ENCODE measurements around the gene GLTP.
"Not testable (repeated sequence)": the region's sequence is repeated elsewhere in the genome, so short reads cannot be mapped to it uniquely, and the experiment has no call there.

The GLTP gene, protein sequence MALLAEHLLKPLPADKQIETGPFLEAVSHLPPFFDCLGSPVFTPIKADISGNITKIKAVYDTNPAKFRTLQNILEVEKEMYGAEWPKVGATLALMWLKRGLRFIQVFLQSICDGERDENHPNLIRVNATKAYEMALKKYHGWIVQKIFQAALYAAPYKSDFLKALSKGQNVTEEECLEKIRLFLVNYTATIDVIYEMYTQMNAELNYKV

DNA sequence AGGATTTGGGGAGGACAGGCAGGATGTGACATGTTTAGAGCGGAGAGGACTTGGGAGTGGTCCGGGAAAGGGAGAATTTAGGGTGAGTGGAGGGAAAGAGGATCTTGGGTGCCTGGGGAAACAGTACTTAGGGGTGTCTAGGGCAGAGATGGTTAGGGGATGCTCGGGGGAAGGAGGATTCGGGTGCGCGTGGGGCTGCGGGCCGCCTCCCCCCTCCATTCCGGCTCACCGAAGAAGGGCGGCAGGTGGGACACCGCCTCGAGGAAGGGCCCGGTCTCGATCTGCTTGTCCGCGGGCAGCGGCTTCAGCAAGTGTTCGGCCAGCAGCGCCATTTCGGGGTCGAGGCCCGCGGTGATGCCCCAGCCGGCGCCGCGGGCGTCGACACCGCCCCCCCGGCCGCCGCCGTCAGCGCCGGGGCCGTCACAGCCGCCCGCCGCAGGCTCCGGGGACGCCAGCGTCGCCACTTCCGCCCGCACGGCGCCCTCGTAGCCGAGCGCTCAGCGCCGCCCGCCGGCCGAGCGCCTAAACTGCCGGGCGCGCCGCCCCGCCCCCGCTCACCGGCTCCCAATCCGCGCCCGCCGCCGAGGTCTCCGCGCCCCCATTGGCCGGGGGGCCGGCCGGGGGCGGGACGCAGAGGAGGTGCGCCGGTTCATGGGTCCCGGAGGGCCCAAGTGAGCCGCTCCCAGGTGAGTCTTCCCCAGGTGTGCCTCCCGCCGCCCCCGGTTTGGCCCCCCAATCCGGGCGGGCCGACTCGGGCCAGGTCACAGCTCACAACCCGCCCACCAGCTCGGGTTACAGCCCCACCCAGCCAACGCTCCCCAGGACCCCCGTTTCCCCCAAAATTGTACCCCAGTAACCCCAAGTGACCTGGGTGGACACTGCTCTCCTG lies at the start of gene GLTP:
TSS of gene GLTP (minus strand) at position 499 of the 889 bp plus-strand sequence. CDS start at position 332, 167 bp downstream.
- DNase-seq = peak; percentile 82

DNA sequence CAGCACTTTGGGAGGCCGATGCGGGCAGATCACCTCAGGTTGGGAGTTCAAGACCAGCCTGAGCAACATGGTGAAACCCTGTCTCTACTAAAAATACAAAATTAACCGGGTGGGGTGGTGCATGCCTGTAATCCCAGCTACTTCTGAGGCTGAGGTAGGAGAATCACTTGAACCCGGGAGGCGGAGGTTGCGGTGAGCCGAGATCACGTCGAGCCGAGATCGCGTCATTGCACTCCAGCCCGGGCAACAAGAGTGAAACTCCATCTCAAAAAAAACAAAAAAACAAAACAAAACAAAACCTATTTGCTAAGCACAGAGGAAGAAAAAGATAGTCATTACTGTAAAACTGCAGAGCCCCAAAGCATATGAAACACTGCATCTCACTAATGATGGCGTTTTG lies 49.0 kb upstream of the GLTP start:
- not testable (repeated sequence) for DNase-seq

DNA sequence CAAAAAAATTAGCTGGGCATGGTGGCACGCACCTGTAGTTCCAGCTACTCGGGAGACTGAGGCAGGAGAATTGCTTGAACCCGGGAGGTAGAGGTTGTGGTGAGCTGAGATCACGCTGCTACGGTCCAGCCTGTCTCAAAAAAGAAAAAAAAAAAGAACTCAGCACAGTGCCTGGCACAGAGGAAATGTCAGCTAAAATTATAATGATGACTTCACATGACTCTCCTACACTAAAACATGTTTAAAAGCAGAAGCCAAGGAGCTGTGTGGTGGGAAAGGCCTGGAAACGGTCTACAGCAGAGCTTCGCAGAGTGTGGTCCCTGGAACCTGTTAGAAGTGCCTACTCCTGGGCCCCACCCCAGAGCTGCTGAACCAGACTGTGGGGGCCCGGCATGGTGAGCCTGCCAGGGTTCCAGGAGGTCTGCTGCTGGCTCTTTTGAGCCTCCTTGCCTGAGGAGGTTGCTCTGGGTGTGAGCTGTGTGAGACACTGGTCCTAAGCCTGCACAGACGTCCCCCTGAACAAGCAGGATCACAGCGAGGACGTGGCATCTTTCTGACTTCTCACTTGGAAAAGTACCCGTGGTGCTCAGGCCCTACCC lies 47.8 kb upstream of the GLTP start:
- DNase-seq = no peak

DNA sequence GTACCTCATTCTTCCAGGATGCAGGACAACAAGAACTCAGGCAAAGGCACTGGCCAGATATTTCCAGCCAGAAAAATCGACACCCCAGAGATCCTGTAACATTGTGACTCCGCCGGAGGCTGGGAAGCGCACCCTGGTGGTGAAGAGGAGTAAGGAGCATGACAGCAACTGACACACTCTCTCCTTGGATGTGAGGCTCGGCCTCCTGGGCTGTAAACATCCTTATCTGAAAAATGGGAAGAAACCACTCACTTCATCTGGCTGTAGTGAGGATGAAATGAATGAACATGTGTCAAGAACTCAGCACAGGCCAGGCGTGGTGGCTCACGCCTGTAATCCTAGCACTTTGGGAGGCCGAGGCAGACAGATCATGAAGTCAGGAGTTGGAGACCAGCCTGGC lies 47.3 kb upstream of the GLTP start:
- DNase-seq = peak; percentile 43

DNA sequence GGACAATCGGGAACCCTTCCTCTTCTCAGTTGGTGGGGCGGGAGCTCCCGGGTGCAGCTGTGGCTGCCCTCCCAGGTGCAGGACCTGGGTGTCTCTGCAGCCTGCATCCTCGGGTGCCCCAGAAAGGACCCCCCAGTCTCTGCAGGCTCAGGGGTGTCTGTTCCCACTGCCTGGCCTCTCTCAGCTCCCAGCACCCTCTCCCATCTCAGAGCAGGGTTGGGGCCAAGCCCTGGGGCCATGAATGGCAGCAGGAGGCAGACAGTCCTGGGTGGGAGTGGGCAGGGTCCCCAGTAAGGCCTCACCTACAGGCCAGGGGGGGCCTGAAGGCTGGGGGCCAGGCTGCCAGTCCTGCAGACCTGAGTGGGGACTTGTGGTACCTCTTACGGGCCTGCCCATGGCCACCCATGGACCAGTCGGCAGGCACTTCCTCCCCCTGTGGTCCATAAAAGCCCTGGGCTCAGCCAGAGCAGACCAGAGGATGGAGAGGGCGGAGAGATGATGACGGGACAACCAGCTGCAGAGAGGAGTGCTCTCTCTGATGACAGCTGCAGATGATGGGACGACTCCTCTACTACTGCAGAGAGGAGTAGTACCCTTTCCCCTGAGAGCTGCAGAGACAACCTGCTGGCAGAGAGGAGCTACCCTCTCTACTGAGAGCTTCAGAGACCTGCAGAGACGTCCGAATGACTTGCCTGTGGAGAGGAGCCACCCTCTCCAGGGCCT lies 46.3 kb upstream of the GLTP start:
- no peak for DNase-seq

DNA sequence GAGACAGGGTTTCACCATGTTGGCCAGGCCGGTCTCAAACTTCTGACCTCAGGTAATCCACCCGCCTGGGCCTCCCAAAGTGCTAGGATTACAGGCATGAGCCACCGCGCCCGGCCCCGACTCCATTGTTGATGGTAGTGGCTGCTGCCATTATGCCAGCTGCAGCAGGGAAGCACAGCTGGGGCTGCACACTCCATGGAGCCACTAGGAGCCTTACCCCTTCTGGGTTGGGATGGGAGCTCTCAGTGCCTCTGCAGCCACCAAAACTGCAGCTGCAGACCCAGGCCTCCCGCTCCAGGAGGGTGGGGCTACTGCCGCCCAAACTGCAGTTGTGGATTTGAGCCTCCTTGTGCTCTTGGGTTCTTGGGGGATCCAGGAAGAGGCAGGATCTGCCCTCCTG lies 45.7 kb upstream of the GLTP start:
- no peak for DNase-seq

DNA sequence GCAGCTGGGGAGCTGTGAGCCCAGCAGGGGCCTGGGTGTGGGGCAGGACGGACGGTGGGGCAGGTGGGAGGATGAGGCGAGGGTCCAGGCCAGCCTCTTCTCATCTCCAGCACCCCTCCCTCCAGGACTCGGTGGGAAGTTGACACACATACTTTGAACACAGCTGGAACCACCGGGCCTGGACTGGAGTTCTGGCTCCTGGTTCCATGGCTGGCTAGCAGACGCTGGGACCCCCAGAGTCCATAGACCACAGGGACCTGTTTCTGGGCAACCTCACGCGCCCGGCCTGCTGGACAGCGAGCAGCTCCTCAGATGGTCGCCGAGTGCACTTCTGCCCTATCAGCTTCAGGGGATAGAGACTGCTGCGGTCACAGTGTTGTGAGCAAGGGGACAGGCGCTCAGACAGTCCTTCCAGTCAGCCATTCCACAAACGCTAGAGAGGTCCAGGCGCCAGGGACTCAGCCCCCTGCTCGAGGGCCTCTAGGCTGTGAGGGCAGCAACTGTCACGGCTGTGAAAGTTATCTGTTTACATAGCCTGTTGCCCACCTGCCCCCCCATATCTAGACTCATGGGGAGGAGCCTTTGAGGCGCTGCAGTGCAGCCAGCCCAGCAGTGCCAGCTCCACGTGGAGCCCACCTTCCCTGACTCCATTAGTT lies 45.0 kb upstream of the GLTP start:
- DNase-seq = no peak

DNA sequence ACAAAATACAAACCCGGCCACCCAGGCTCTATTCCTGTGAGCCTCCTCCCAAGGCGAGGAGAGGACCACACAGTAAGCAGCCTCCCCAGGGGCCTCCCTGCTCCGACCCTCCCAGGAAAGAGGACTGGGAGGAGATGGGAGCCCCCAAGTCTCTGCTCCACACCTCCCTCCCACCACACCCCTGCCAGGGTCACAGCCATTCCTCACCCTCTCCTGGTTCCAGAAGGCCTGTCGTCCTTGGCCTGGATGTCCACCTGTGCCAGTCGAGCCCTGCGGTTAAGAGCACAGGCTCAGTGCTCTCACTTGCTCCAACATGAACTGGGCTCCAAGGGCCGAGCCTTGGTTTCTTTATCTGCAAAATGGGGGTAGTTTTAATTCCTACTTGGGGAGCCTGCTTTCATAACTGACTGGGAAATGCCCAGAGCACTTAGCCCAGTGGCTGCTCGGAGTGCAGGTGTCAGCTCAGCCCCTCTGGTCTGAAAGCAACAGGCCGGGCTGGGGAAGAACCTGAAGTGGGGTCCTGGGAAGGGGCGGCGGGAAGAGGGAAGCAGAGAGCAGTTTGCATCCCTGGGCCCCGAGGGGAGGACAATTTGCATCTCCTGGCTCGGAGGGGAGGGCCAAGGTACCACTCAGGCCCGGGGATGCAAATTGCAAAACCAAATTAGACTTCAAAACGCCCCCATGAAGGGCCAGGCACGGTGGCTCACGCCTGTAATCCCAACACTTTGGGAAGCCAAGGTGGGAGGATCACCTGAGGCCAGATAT lies 43.3 kb upstream of the GLTP start:
- DNase-seq = no peak

DNA sequence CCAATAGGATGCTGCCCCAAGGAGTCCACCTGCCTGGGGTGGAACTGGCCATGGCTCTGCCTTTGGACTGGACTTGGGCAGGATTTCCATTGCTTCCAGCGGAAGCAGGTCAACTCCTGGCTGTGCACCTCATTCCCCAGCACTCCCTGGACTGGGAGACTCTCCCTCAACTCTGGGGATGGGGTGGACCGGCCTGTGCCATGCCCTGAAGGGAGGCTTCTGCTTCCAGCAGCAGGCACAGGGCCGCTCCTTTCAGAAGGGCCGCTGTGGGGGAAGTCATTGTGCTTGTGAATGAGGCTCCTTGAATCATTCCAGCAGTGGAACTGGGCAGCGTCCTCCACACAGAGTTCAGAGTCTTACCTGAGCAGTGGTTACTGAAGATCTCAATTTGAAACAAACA lies 42.7 kb upstream of the GLTP start:
- no peak for DNase-seq

DNA sequence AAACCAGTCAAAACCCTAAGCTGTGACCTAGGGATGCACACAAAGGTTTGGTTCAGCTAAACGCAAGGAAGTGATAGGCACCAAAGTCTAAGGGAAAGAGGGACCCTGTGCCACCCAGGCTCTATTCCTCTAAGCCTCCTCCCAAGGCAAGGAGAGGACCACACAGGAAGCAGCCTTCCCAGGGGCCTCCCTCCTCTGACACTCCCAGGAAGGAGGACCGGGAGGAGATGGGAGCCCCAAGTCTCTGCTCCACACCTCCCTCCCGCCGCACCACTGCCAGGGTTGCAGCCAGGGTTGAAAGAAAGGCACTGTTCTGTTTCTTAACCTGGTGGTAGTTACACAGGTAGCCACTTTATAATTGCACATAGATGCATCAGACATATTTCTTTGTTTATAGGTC lies 41.6 kb upstream of the GLTP start:
- no peak for DNase-seq

DNA sequence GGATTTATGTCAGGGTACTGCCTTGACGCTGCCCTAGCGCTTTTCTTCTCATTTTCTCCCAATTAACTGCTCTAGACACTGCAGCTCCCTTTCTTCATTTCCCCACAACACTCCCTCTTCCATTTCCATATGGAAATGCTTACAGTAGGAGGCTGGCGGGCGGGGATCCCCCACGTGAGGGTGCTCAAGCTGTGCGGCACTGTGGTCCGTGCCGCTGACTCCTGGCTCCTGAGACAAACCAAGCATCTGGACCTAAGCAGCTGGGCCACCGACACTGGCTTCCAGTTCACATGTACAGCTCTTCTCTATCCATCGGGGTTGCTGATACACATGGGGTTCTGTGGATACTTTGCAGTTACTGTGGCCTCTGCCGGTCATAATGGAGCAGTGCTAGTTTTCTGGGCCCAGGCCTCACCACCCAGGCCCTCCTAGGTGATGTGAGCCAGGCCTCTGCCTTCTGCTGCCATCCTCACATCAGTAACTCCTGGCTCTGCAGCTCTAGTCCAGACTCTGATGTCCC lies 40.0 kb upstream of the GLTP start:
- peak; percentile 33 for DNase-seq

DNA sequence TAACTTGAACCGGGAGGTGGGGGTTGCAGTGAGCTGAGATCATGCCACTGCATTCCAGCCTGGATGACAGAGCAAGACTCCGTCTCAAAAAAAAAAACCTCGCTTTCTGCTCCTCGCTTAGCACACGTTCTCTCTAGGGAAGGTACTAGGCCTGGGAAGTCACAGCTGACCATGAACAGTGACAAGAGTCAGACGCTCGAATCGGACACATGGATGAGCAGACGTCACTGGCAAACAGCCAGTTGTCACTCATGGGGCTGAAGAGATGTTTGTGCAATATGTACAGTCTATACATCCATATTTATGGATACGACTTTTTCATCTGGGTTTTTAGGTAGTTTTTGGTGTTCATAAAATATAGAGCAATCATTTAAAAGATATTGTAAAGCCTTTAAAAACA lies 39.1 kb upstream of the GLTP start:
- peak; percentile 32 for DNase-seq

DNA sequence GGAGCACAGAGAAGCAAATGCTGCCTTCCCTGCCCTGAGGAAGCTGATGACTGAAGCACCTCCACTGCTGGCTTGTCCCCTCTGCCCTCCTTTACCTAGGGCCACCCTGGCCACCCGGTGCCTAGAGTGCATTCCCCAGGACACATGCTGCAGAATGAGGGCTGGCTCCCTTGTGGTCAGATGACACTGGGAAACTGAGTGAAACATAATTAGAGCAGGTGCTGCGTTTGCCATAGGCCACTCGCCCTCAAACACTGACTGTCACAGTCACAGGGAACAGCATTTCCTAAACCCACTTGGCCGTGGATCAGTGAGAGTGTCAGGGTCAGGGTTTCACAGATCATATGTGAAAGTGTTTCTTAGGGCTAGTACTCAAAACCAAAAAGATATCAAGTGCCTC lies 35.7 kb upstream of the GLTP start:
- no peak for DNase-seq

DNA sequence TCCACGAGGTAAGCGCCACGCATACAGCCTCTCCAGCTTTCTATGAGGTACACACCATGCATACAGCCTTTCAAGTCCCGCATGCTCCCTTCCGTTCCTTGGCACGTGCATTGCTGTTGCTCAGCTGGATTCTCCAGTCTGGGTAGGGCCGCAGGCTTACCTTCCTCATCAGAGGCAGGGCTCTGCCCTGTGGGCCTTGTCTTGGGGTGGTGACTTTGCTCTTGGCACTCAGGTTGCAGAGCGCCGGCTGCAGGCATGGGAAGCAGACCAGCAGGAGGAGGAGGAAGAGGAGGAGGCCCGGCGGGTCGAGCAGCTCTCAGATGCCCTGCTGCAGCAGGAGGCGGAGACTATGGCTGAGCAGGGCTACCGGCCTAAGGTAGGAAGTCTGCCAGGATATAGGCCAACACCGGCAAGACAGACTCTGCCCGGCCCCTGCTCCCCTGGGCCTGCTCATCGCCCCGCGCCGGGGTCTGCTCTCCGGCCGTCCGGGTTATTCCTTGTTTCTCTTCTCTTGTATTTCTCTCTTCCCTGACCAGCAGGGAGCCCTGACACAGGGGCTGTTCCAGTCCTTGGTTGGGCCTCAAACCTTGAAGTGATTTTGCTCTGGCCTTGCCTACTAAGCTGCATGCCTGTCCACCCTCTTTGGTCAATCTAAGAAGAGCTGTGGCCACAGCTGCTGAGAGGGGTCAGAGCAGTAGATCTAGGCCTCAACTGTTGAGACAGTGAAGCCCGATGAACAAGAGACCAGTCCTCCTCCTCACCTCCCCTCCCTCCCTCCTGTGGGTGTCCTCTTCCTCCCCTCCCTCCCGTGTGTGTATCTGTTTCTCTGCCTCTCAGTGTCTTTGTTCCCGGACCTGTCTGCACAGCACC lies 35.1 kb upstream of the GLTP start:
- DNase-seq = no peak

DNA sequence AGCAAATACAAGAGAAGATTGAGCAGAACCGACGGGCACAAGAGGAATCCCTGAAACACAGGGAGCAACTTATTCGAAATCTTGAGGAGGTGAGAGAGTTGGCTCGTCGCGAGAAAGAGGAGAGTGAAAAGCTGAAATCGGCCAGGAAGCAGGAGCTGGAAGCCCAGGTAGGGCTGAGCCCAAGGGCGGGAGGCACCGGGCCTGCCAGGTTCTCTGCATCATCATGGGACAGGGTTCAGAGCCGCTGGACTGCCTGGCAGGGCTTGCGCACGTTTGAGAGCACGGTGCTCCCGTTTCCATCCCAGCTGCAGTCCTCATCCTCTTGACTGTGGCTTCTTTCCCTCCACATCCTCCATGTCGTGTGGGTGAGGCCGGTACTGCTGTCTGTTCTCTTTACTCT lies 34.1 kb upstream of the GLTP start:
- DNase-seq = no peak

DNA sequence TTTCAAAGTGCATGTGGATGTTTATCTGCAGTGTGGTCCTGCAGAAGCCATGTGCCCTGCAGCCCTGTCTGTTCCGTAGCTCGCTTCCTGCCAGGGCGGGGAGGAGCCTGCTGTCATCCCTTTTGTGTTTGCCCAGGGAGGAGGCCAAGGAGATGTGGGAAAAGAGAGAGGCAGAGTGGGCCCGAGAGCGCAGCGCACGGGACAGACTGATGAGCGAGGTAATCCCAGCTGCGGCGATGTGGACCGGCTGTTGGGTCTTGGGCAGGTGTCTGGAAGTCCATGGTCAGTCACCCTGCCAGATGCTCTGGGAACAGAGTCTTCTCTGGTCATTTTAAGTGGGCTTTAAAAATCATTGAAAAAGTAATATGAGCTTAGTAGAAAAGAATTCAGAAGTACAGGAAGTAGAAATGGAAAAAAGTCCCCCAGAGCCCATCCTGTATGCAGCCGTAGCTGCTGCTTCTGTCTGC lies 32.5 kb upstream of the GLTP start:
- DNase-seq = no peak

DNA sequence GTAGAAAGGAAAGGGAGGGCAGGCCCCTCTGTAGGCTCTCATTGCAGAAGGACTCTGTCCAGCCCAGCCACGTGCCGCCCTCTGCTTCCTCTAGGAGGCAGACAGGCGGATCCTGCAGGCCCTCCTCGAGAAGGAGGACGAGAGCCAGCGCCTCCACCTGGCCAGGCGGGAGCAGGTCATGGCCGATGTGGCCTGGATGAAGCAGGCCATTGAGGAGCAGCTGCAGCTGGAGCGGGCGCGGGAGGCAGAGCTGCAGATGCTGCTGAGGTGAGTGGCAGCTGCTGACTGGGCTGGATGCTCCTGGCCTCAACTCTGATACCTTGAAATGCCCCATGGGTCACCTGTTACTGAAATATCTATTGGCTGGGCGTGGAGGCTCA lies 30.6 kb upstream of the GLTP start:
- no peak for DNase-seq

DNA sequence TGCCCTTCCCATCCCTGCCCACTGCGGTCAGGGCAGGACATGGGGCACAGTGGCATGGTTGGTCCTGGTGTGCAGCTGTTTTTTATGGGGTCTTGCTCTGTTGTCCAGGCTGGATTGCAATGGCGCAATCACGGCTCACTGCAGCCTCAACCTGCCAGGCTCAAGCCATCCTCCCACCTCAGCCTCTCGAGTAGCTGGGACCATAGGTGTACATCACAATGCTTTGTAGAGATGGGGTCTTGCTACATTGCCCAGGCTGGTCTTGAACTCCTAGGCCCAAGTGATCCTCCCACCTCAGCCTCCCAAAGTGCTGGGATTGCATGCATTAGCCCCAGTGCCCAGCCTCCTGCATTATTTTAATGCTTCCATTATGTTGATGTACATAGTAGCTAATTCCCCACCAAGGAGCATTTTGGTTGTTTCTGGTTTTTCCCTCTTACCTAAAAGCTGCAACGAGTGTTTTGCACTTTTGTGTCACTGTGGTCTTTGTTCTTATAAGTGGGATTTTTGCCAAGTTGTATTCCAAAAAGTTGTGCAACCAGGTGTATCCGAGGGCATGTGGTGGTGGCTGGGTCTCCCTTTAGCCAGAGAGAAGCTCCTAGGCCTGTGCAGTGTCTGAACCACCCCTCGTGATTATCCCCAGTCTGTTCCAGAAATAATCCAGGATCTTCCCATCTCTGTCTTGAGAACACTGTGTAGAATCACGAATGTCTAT lies 30.1 kb upstream of the GLTP start:
- DNase-seq = no peak

DNA sequence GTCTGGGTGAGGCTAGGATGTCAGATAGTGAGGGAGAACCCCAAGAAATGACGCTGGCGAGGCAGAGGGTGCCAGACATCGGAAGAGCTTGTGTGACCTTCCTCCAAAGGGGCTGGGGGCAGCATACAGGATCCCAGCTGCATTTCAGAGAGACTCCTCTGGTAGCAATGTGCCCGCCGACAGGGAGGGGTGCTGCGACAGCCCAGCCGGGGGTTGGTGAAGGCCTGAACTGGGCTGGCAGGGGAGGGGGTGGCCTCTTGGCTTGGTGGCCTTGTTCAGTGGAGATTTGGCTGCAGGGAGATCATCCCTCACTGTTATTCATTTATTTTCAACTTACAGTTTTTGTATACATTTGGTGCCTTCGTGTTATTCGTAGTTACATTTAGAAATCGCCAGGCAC lies 25.0 kb upstream of the GLTP start:
- no peak for DNase-seq

DNA sequence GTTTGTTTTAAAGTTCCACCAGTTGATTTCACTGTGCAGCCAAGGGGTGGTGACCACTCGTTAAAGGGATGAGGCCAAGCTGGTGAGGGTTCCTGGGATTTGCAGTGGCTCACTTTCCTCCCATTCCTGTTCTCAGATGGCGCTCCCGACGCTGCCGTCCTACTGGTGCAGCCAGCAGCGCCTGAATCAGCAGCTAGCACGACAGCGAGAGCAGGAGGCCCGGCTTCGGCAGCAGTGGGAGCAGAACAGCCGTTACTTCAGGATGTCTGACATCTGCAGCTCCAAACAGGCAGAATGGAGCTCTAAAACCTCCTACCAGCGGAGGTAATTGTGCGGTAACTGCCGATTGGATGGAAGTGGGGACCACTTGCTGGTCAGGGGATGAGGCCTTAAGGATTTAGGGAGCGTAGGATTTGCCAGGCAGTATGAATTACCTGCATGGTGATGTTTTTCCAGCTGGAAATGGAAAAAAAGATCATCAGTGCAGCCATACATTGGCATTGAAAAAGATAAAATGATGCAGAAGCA lies 22.6 kb upstream of the GLTP start:
- DNase-seq = no peak

Data from fibroblast of skin of right quadriceps (primary cell).